Neural crest cell (in vitro differentiated cells): ENCODE measurements around the gene SPECC1. TPM values are rescaled to one million over a fixed set of nuclear protein-coding genes. Genes with fewer than 3 reads are reported as not detected.
"Not testable (repeated sequence)": the region's sequence is repeated elsewhere in the genome, so short reads cannot be mapped to it uniquely, and the experiment has no call there.

ENCODE experiments used
- DNase-seq: peaks from one replicate; pipeline ENCODE4 v3.0.0; 2021; ENCODE audit warnings: low read depth, mixed read lengths, low spot score
- H3K27ac Mint-ChIP-seq: one replicate; pipeline ENCODE4 v1.8.0; 2021; ENCODE audit warnings: mild to moderate bottlenecking, mixed read lengths; ENCODE audit not compliant: unreplicated experiment
- H3K27me3 Mint-ChIP-seq: 2 replicates; pipeline ENCODE4 v1.8.0; 2021; ENCODE audit warnings: low read depth, mild to moderate bottlenecking, mixed read lengths
- H3K36me3 Mint-ChIP-seq: 2 replicates; pipeline ENCODE4 v1.8.0; 2021; ENCODE audit warnings: low read depth, mild to moderate bottlenecking, mixed read lengths
- H3K4me1 Mint-ChIP-seq: 2 replicates; pipeline ENCODE4 v1.8.0; 2021; ENCODE audit warnings: mixed read lengths
- H3K4me3 Mint-ChIP-seq: one replicate; pipeline ENCODE4 v1.8.0; 2021; ENCODE audit warnings: mild to moderate bottlenecking, mixed read lengths
- H3K9me3 Mint-ChIP-seq: 2 replicates; pipeline ENCODE4 v1.8.0; 2021; ENCODE audit warnings: mixed read lengths
- total RNA-seq: library from RNA; stranded (reverse); gene quantifications from 2 replicates; pipeline ENCODE4 v1.2.1, GENCODE V29; 2021
- TF ChIP-seq, protein P1 (sequence below): fragments of 200-600 bp; sonication (generic); conservative IDR thresholded peaks from 2 replicates; pipeline ENCODE4 v1.5.0; 2021; ENCODE audit warnings: antibody characterized with exemption, mild to moderate bottlenecking

Gene SPECC1
- total RNA-seq, 1 donor from 2014 or later = 71.0 TPM

GRCh38 chr17:20105539-20106280 is 96.6 kb downstream of the SPECC1 start:
- H3K27me3 Mint-ChIP-seq = peaks cover 9% of the 10 kb centered on the region
- H3K36me3 Mint-ChIP-seq = no peaks in the 10 kb centered on the region

GRCh38 chr17:20106446-20106845 is 97.3 kb downstream of the SPECC1 start:
- DNase-seq, H3K36me3 Mint-ChIP-seq, H3K4me1 Mint-ChIP-seq, H3K4me3 Mint-ChIP-seq, H3K27ac Mint-ChIP-seq, H3K27me3 Mint-ChIP-seq, H3K9me3 Mint-ChIP-seq: not testable (repeated sequence)

More at GRCh38 chr17:20105539-20106280, 96.6 kb downstream of the SPECC1 start:
- H3K4me3 Mint-ChIP-seq = no peak overlapping the region
- no peak for DNase-seq
- TF ChIP-seq, protein P1, sequence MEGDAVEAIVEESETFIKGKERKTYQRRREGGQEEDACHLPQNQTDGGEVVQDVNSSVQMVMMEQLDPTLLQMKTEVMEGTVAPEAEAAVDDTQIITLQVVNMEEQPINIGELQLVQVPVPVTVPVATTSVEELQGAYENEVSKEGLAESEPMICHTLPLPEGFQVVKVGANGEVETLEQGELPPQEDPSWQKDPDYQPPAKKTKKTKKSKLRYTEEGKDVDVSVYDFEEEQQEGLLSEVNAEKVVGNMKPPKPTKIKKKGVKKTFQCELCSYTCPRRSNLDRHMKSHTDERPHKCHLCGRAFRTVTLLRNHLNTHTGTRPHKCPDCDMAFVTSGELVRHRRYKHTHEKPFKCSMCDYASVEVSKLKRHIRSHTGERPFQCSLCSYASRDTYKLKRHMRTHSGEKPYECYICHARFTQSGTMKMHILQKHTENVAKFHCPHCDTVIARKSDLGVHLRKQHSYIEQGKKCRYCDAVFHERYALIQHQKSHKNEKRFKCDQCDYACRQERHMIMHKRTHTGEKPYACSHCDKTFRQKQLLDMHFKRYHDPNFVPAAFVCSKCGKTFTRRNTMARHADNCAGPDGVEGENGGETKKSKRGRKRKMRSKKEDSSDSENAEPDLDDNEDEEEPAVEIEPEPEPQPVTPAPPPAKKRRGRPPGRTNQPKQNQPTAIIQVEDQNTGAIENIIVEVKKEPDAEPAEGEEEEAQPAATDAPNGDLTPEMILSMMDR = no peak
- peaks cover 5% of the 10 kb centered on the region for H3K4me1 Mint-ChIP-seq
- H3K9me3 Mint-ChIP-seq = no peaks in the 10 kb centered on the region
- H3K27ac Mint-ChIP-seq = no peak overlapping the region

GRCh38 chr17:20109076-20109475 is 99.9 kb downstream of the SPECC1 start:
- no peaks in the 10 kb centered on the region for H3K9me3 Mint-ChIP-seq
- TF ChIP-seq, protein P1 = no peak
- H3K36me3 Mint-ChIP-seq = no peaks in the 10 kb centered on the region
- no peak overlapping the region for H3K4me3 Mint-ChIP-seq
- no peak for DNase-seq
- H3K27me3 Mint-ChIP-seq = peaks cover 15% of the 10 kb centered on the region
- H3K4me1 Mint-ChIP-seq = peaks cover under 1% of the 10 kb centered on the region
- no peak overlapping the region for H3K27ac Mint-ChIP-seq

GRCh38 chr17:20111538-20111937 is 102.4 kb downstream of the SPECC1 start:
- H3K9me3 Mint-ChIP-seq = no peaks in the 10 kb centered on the region
- no peak for DNase-seq
- TF ChIP-seq, protein P1 = no peak
- no peaks in the 10 kb centered on the region for H3K36me3 Mint-ChIP-seq
- H3K4me3 Mint-ChIP-seq = no peak overlapping the region
- peaks cover 17% of the 10 kb centered on the region for H3K27me3 Mint-ChIP-seq
- H3K27ac Mint-ChIP-seq = no peak overlapping the region
- no peaks in the 10 kb centered on the region for H3K4me1 Mint-ChIP-seq

DNA sequence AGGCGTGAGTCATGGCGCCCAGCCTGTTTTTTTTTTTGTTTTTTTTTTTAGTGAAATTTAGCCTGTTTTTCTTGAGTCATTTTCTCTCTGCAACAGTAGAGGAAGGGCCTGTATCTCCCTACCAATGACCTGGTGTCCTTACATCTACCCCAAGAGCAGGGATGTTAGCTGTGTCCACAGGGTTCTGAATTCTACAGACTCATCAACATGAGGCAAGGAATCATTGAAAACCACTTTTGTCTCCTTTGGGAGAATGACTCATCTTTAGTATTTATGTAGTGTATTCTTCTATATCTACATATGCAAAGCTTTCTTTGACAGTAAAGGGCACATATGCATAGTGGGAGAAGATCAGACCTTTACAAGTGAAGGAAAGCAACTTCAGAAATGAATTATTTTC is 105.3 kb downstream of the SPECC1 start:
- Mint-ChIP-seq H3K27ac (no peak overlapping the region), H3K9me3 (no peaks in the 10 kb centered on the region)

More for the DNA sequence above, 105.3 kb downstream of the SPECC1 start:
- no peak overlapping the region for H3K4me3 Mint-ChIP-seq
- H3K4me1 Mint-ChIP-seq = peaks cover 3% of the 10 kb centered on the region
- DNase-seq = no peak
- no peaks in the 10 kb centered on the region for H3K36me3 Mint-ChIP-seq
- TF ChIP-seq, protein P1 = no peak
- peaks cover 17% of the 10 kb centered on the region for H3K27me3 Mint-ChIP-seq
